ENCODE data around the gene PHF8. TPM values are rescaled to one million over a fixed set of nuclear protein-coding genes. Genes with fewer than 3 reads are reported as not detected.

PHF8 gene
- total and polyA plus RNA-seq, 9 of the 15 experiments (the other 6 are each of a cell fraction or from before 2014, with no cell fraction given), result 2.5 to 25.7 (median 12.1) TPM

- TF ChIP-seq SMAD4 (CRISPR knock-in tag; conservative IDR thresholded peaks at IDR 0.05), result peak; percentile 57
- TF ChIP-seq ARID1B (IDR thresholded peaks at IDR 0.05), result no peak
- TF ChIP-seq KLF6 (CRISPR knock-in tag; IDR thresholded peaks at IDR 0.05; ENCODE audit: borderline replicate concordance), result no peak
- no peak for TF ChIP-seq ZNF76 (CRISPR knock-in tag; IDR thresholded peaks at IDR 0.05; ENCODE audit: borderline replicate concordance)
- no peak for TF ChIP-seq LCOR (CRISPR knock-in tag; IDR thresholded peaks at IDR 0.05)
- TF ChIP-seq ZNF384 (IDR thresholded peaks at IDR 0.05; ENCODE audit: low read depth, low read length), result 0 out of 2 replicates have a peak, but pooled peaks have one; percentile 16
- TF ChIP-seq MYC (IDR thresholded peaks at IDR 0.05; ENCODE audit: low read depth, low read length), result no peak; the same call in 1 of the 2 replicates
- no peak for TF ChIP-seq MYC (CRISPR knock-in tag; IDR thresholded peaks at IDR 0.05; ENCODE audit: borderline replicate concordance, low read depth)
Measured at GRCh38 chrX:54044126-54044876, at the start of gene PHF8 (continued).

GRCh38 chrX:54093571-54093970, 49.3 kb upstream of the PHF8 start:
- Histone ChIP-seq H3K9me1 (ENCODE audit: control insufficient read depth, insufficient read depth, low read length) (no peaks in the 10 kb centered on the region), H3K9ac (ENCODE audit: insufficient read depth in 1 of 2, low read depth in 2 of 2, low read length in 2 of 2) (no peak overlapping the region), H3K79me2 (ENCODE audit: control insufficient read depth, insufficient read depth, low read length) (no peaks in the 10 kb centered on the region), H4K20me1 (replicated peaks; ENCODE audit: control insufficient read depth, insufficient read depth, low read length) (no peaks in the 10 kb centered on the region), H3K36me3 (ENCODE audit: control insufficient read depth, insufficient read depth, low read length) (no peaks in the 10 kb centered on the region), H3K4me3 (no peak overlapping the region), H3K27ac (ENCODE audit: extremely low read depth, low read depth, low read length) (no peak overlapping the region), H3K9me3 (replicated peaks; ENCODE audit: control insufficient read depth, insufficient read depth, low read depth, low read length) (no peaks in the 10 kb centered on the region), H3K4me2 (ENCODE audit: insufficient read depth, low read length) (no peak overlapping the region), H3K27me3 (ENCODE audit: control insufficient read depth in 2 of 2, insufficient read depth in 2 of 2, low read length in 2 of 2) (no peaks in the 10 kb centered on the region), H3K4me1 (replicated peaks in 1 of 2; ENCODE audit: control insufficient read depth in 2 of 2, insufficient read depth in 2 of 2, low read length in 2 of 2) (no peaks in the 10 kb centered on the region), H2AFZ (ENCODE audit: low read depth, low read length) (no peak overlapping the region)
- POLR2A ChIA-PET, result no interaction called here
- FAIRE-seq (no peak), DNase-seq (ENCODE audit: extremely low read depth in 1 of 4, low spot score in 3 of 4) (no peak), ATAC-seq (no peak)
- no TSS peak for BruUV-seq (replicated peaks)
- in situ Hi-C loops (cut with MboI) (no loop called here), intact Hi-C loops (cut with micrococcal nuclease) (no loop called here)
- CTCF ChIA-PET (ENCODE audit: low intra/inter-chr PET ratio), result no interaction called here
- TF ChIP-seq ZNF436 (CRISPR knock-in tag; IDR thresholded peaks at IDR 0.05), result no peak
- WGBS (ENCODE audit: insufficient coverage, low coverage, missing lambda C conversion rate), result 20% methylated on average over 2 of the region's 2 CpGs

Measured in K562 (cell line).